ENCODE results near the gene OCA2.

GRCh38 chr15:27743638-27744037 is 355.5 kb downstream of the OCA2 start:
- TF ChIP-seq, protein P1, sequence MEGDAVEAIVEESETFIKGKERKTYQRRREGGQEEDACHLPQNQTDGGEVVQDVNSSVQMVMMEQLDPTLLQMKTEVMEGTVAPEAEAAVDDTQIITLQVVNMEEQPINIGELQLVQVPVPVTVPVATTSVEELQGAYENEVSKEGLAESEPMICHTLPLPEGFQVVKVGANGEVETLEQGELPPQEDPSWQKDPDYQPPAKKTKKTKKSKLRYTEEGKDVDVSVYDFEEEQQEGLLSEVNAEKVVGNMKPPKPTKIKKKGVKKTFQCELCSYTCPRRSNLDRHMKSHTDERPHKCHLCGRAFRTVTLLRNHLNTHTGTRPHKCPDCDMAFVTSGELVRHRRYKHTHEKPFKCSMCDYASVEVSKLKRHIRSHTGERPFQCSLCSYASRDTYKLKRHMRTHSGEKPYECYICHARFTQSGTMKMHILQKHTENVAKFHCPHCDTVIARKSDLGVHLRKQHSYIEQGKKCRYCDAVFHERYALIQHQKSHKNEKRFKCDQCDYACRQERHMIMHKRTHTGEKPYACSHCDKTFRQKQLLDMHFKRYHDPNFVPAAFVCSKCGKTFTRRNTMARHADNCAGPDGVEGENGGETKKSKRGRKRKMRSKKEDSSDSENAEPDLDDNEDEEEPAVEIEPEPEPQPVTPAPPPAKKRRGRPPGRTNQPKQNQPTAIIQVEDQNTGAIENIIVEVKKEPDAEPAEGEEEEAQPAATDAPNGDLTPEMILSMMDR (IDR thresholded peaks at IDR 0.05; ENCODE audit: control extremely low read depth in 1 of 3, insufficient read depth in 1 of 3, low read depth in 1 of 3, low read length in 3 of 3) = no peak
- TF ChIP-seq, protein P2, sequence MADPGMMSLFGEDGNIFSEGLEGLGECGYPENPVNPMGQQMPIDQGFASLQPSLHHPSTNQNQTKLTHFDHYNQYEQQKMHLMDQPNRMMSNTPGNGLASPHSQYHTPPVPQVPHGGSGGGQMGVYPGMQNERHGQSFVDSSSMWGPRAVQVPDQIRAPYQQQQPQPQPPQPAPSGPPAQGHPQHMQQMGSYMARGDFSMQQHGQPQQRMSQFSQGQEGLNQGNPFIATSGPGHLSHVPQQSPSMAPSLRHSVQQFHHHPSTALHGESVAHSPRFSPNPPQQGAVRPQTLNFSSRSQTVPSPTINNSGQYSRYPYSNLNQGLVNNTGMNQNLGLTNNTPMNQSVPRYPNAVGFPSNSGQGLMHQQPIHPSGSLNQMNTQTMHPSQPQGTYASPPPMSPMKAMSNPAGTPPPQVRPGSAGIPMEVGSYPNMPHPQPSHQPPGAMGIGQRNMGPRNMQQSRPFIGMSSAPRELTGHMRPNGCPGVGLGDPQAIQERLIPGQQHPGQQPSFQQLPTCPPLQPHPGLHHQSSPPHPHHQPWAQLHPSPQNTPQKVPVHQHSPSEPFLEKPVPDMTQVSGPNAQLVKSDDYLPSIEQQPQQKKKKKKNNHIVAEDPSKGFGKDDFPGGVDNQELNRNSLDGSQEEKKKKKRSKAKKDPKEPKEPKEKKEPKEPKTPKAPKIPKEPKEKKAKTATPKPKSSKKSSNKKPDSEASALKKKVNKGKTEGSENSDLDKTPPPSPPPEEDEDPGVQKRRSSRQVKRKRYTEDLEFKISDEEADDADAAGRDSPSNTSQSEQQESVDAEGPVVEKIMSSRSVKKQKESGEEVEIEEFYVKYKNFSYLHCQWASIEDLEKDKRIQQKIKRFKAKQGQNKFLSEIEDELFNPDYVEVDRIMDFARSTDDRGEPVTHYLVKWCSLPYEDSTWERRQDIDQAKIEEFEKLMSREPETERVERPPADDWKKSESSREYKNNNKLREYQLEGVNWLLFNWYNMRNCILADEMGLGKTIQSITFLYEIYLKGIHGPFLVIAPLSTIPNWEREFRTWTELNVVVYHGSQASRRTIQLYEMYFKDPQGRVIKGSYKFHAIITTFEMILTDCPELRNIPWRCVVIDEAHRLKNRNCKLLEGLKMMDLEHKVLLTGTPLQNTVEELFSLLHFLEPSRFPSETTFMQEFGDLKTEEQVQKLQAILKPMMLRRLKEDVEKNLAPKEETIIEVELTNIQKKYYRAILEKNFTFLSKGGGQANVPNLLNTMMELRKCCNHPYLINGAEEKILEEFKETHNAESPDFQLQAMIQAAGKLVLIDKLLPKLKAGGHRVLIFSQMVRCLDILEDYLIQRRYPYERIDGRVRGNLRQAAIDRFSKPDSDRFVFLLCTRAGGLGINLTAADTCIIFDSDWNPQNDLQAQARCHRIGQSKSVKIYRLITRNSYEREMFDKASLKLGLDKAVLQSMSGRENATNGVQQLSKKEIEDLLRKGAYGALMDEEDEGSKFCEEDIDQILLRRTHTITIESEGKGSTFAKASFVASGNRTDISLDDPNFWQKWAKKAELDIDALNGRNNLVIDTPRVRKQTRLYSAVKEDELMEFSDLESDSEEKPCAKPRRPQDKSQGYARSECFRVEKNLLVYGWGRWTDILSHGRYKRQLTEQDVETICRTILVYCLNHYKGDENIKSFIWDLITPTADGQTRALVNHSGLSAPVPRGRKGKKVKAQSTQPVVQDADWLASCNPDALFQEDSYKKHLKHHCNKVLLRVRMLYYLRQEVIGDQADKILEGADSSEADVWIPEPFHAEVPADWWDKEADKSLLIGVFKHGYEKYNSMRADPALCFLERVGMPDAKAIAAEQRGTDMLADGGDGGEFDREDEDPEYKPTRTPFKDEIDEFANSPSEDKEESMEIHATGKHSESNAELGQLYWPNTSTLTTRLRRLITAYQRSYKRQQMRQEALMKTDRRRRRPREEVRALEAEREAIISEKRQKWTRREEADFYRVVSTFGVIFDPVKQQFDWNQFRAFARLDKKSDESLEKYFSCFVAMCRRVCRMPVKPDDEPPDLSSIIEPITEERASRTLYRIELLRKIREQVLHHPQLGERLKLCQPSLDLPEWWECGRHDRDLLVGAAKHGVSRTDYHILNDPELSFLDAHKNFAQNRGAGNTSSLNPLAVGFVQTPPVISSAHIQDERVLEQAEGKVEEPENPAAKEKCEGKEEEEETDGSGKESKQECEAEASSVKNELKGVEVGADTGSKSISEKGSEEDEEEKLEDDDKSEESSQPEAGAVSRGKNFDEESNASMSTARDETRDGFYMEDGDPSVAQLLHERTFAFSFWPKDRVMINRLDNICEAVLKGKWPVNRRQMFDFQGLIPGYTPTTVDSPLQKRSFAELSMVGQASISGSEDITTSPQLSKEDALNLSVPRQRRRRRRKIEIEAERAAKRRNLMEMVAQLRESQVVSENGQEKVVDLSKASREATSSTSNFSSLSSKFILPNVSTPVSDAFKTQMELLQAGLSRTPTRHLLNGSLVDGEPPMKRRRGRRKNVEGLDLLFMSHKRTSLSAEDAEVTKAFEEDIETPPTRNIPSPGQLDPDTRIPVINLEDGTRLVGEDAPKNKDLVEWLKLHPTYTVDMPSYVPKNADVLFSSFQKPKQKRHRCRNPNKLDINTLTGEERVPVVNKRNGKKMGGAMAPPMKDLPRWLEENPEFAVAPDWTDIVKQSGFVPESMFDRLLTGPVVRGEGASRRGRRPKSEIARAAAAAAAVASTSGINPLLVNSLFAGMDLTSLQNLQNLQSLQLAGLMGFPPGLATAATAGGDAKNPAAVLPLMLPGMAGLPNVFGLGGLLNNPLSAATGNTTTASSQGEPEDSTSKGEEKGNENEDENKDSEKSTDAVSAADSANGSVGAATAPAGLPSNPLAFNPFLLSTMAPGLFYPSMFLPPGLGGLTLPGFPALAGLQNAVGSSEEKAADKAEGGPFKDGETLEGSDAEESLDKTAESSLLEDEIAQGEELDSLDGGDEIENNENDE (IDR thresholded peaks at IDR 0.05; ENCODE audit: insufficient replicate concordance, low read length) = no peak
- no peak for TF ChIP-seq CHD1 (IDR thresholded peaks at IDR 0.05; ENCODE audit: low read depth, low read length)
- TF ChIP-seq PHF8 (conservative IDR thresholded peaks at IDR 0.05; ENCODE audit: low read depth, low read length) = no peak
- TF ChIP-seq YY1 (IDR thresholded peaks at IDR 0.05; ENCODE audit: low read depth, low read length) = no peak
- no peak for TF ChIP-seq SIX5 (IDR thresholded peaks at IDR 0.05; ENCODE audit: low read depth, low read length)
- TF ChIP-seq TBP (IDR thresholded peaks at IDR 0.05; ENCODE audit: low read depth, low read length) = no peak
- no peak for TF ChIP-seq ZNF274 (IDR thresholded peaks at IDR 0.05; ENCODE audit: borderline replicate concordance, extremely low read depth, low read length)
- TF ChIP-seq POLR2A (IDR thresholded peaks at IDR 0.05; ENCODE audit: control extremely low read depth in 1 of 2, low read depth in 2 of 2, low read length in 2 of 2) = no peak
- no peak for TF ChIP-seq SP1 (IDR thresholded peaks at IDR 0.05; ENCODE audit: low read depth, low read length)

Measured in H1 (cell line).